AG09309 (cell line): ENCODE data around the gene CSNK1A1L.

ENCODE experiments used
- DNase-seq: peaks from one replicate; pipeline ENCODE4 v3.0.0-alpha.2; 2010; ENCODE audit warnings: low read depth
- H3K4me3 ChIP-seq: 2 replicates; pipeline ENCODE4 v1.5.1; 2011; ENCODE audit warnings: mild to moderate bottlenecking, low read depth, low read length, moderate library complexity; ENCODE audit not compliant: control insufficient read depth
- TF ChIP-seq, protein P1 (sequence below): IDR thresholded peaks from 2 replicates; pipeline ENCODE4 v1.5.1; 2011; ENCODE audit warnings: mild to moderate bottlenecking, low read depth, low read length, inconsistent platforms; ENCODE audit not compliant: insufficient read depth, control insufficient read depth; ENCODE audit errors: missing control alignments

CSNK1A1L gene

GRCh38 chr13:37105251-37105714 is at the start of gene CSNK1A1L:
Gene CSNK1A1L (minus strand): TSS chr13:37105664. CDS start chr13:37105256, 408 bp downstream.
- no peak for DNase-seq
- H3K4me3 ChIP-seq, result no peak within 1 kb of the TSS

DNA sequence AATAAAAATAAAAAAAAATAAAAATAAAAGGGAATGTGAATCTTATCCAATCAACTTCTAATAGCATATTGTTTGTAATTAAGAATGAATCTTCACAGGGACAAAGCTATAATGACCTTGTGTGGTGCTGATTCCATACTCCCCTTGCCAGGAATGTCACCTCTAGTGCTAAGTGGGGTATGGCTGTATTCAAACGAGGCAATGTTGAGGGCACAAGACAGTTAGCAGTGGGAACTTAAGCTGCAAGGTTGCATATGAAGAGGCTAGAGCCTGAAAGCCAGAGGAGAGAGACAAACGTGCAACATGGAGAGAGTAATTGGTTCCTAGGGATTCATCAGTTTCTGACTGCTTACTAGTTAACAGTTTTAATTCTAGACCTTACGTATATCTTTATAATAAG is 43.9 kb upstream of the CSNK1A1L start:
- no peak for DNase-seq
- no peak overlapping the region for H3K4me3 ChIP-seq
- TF ChIP-seq, protein P1, sequence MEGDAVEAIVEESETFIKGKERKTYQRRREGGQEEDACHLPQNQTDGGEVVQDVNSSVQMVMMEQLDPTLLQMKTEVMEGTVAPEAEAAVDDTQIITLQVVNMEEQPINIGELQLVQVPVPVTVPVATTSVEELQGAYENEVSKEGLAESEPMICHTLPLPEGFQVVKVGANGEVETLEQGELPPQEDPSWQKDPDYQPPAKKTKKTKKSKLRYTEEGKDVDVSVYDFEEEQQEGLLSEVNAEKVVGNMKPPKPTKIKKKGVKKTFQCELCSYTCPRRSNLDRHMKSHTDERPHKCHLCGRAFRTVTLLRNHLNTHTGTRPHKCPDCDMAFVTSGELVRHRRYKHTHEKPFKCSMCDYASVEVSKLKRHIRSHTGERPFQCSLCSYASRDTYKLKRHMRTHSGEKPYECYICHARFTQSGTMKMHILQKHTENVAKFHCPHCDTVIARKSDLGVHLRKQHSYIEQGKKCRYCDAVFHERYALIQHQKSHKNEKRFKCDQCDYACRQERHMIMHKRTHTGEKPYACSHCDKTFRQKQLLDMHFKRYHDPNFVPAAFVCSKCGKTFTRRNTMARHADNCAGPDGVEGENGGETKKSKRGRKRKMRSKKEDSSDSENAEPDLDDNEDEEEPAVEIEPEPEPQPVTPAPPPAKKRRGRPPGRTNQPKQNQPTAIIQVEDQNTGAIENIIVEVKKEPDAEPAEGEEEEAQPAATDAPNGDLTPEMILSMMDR, result no peak

More at GRCh38 chr13:37105251-37105714, at the start of gene CSNK1A1L:
- TF ChIP-seq, protein P1, result no peak

- H3K4me3 ChIP-seq, result no peak overlapping the region
- no peak for DNase-seq
- TF ChIP-seq, protein P1, result no peak
Observed at GRCh38 chr13:37148501-37148900, 43.0 kb upstream of the CSNK1A1L start.

GRCh38 chr13:37144661-37145060 is 39.2 kb upstream of the CSNK1A1L start:
- no peak for DNase-seq

DNA sequence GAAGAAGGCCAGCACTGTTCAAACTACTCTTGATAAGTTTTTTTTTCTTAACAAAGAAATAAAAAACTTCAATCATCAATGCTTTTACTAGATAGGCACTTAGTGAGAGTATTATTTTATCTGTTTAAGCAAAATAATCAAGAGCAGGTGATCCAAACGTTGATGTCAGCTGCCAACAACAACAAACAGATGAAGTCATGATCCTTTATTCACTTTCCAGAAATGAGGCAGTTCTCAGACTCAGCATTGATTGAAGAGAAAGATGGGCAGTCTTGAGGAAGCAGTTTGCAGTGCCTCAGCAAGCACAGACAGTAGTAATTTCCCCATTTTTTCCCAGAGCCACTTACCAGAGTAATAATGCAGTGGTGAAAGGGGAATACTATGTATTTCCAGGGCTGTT is 38.4 kb upstream of the CSNK1A1L start:
- DNase-seq, result no peak
- TF ChIP-seq, protein P1, result no peak
- H3K4me3 ChIP-seq, result no peak overlapping the region

More at GRCh38 chr13:37144661-37145060, 39.2 kb upstream of the CSNK1A1L start:
- TF ChIP-seq, protein P1, result no peak
- no peak overlapping the region for H3K4me3 ChIP-seq

GRCh38 chr13:37142877-37143276 is 37.4 kb upstream of the CSNK1A1L start:
- DNase-seq, result no peak
- H3K4me3 ChIP-seq, result no peak overlapping the region
- TF ChIP-seq, protein P1, result no peak

GRCh38 chr13:37141011-37141410 is 35.5 kb upstream of the CSNK1A1L start:
- DNase-seq, result no peak
- TF ChIP-seq, protein P1, result no peak

More at GRCh38 chr13:37141011-37141410, 35.5 kb upstream of the CSNK1A1L start:
- no peak overlapping the region for H3K4me3 ChIP-seq
